H1 (cell line): ENCODE data around the gene LDLRAD3. TPM values are rescaled to one million over a fixed set of nuclear protein-coding genes. Genes with fewer than 3 reads are reported as not detected.

Experiments used
- CTCF ChIA-PET: fragments of 300-600 bp; sonication (Branson Sonifier 250); formaldehyde crosslinking; loops from one replicate; lab custom pipeline; 2021; ENCODE audit not compliant: partially characterized antibody; lab: Charles Lee
- POLR2A ChIA-PET: fragments of 300-600 bp; sonication (Branson Sonifier 250); formaldehyde crosslinking; loops from one replicate; lab custom pipeline; 2021; ENCODE audit warnings: inconsistent platforms; ENCODE audit not compliant: partially characterized antibody; lab: Charles Lee
- DNase-seq, 2 experiments: peaks; one replicate each; pipeline versions ENCODE4 v3.0.0 to v3.0.0-alpha.2; 2010 to 2022; ENCODE audit warnings: low spot score in 2 of 2, low read depth in 1 of 2, mixed read lengths in 1 of 2
- FAIRE-seq: peaks from 2 replicates; lab custom pipeline; 2011; peaks lifted over from hg19 to GRCh38; lab: Jason Lieb, UNC
- H2AFZ ChIP-seq: 2 replicates; pipeline ENCODE4 v1.8.1; 2012; ENCODE audit warnings: low read length, inconsistent platforms
- H2AK5ac ChIP-seq: 2 replicates; pipeline ENCODE4 v1.6.1; 2013; ENCODE audit warnings: low read depth, low read length
- H2BK120ac ChIP-seq: replicated peaks from 2 replicates; pipeline ENCODE3; 2013; ENCODE audit warnings: low read depth, low read length, inconsistent platforms
- H2BK12ac ChIP-seq: 2 replicates; pipeline ENCODE4 v1.6.1; 2013; ENCODE audit warnings: low read depth, low read length
- H2BK15ac ChIP-seq: 2 replicates; pipeline ENCODE4 v1.6.1; 2013; ENCODE audit warnings: low read length
- H2BK20ac ChIP-seq: 2 replicates; pipeline ENCODE4 v1.6.1; 2013; ENCODE audit warnings: low read length
- H2BK5ac ChIP-seq: 2 replicates; pipeline ENCODE4 v1.6.1; 2013; ENCODE audit warnings: low read depth, low read length
- H3K14ac ChIP-seq: 2 replicates; pipeline ENCODE4 v1.6.1; 2013; ENCODE audit warnings: inconsistent platforms; ENCODE audit not compliant: insufficient read length
- H3K18ac ChIP-seq: 2 replicates; pipeline ENCODE4 v1.6.1; 2013; ENCODE audit warnings: low read length; ENCODE audit errors: extremely low read depth
- H3K23ac ChIP-seq: 2 replicates; pipeline ENCODE4 v1.6.1; 2013; ENCODE audit warnings: inconsistent platforms; ENCODE audit not compliant: insufficient read length
- H3K23me2 ChIP-seq: 2 replicates; pipeline ENCODE4 v1.6.1; 2013; ENCODE audit warnings: low read depth, low read length
- H3K27ac ChIP-seq: 2 replicates; pipeline ENCODE4 v1.6.1; 2011; ENCODE audit warnings: low read depth, low read length, inconsistent platforms
- H3K27me3 ChIP-seq, 4 experiments: replicated peaks in 1 of 4; 1 replicate in 1 of 4; 2 replicates in 3 of 4; pipeline versions ENCODE4 v1.6.1 to v1.8.1; 2011 to 2013; ENCODE audit warnings: low read length in 3 of 4, mild to moderate bottlenecking in 3 of 4, inconsistent platforms in 2 of 4, mixed read lengths in 2 of 4, moderate library complexity in 1 of 4; ENCODE audit not compliant: control insufficient read depth in 3 of 4, insufficient read depth in 3 of 4; ENCODE audit errors: extremely low read depth in 1 of 4
- H3K36me3 ChIP-seq, 4 experiments: 2 replicates each; pipeline versions ENCODE4 v1.6.1 to v1.8.1; 2011 to 2013; ENCODE audit warnings: mild to moderate bottlenecking in 4 of 4, low read length in 3 of 4, moderate library complexity in 2 of 4, control low read depth in 1 of 4, inconsistent platforms in 1 of 4; ENCODE audit not compliant: insufficient read depth in 4 of 4, control insufficient read depth in 2 of 4
- H3K4ac ChIP-seq: replicated peaks from 2 replicates; pipeline ENCODE3; 2013; ENCODE audit warnings: low read length, low read depth, mixed read lengths, inconsistent platforms; ENCODE audit not compliant: insufficient read length
- H3K4me1 ChIP-seq, 4 experiments: replicated peaks in 1 of 4; 1 replicate in 1 of 4; 2 replicates in 3 of 4; pipeline versions ENCODE4 v1.6.1 to v1.8.1; 2011 to 2013; ENCODE audit warnings: low read length in 3 of 4, inconsistent platforms in 2 of 4, mixed read lengths in 1 of 4; ENCODE audit not compliant: insufficient read depth in 4 of 4, control insufficient read depth in 3 of 4
- H3K4me2 ChIP-seq, 2 experiments: 2 replicates each; pipeline versions ENCODE4 v1.6.1 to v1.8.1; 2011 to 2013; ENCODE audit warnings: low read depth in 2 of 2, low read length in 2 of 2, control low read depth in 1 of 2, inconsistent platforms in 1 of 2, mild to moderate bottlenecking in 1 of 2; ENCODE audit not compliant: insufficient read depth in 1 of 2
- H3K4me3 ChIP-seq, 4 experiments: fragments of 200-600, 300-600 bp in 1 of 4; sonication (generic), shearing (Covaris generic), sonication (Bioruptor Twin) in 1 of 4; 2 replicates each; pipeline versions ENCODE4 v1.5.1 to v1.8.1; 2011 to 2016; ENCODE audit warnings: low read length in 4 of 4, low read depth in 3 of 4, control low read depth in 2 of 4, inconsistent platforms in 2 of 4, mild to moderate bottlenecking in 2 of 4, mixed read lengths in 1 of 4, moderate library complexity in 1 of 4; ENCODE audit not compliant: insufficient read depth in 2 of 4; ENCODE audit errors: extremely low read depth in 1 of 4
- H3K56ac ChIP-seq: replicated peaks from 2 replicates; pipeline ENCODE3; 2013; ENCODE audit warnings: low read depth, mild to moderate bottlenecking, mixed read lengths, low read length, inconsistent platforms; ENCODE audit not compliant: insufficient read length
- H3K79me1 ChIP-seq: 2 replicates; pipeline ENCODE4 v1.6.1; 2013; ENCODE audit warnings: low read depth, low read length, control low read depth
- H3K79me2 ChIP-seq, 2 experiments: 2 replicates each; pipeline versions ENCODE4 v1.6.1 to v1.8.1; 2012 to 2013; ENCODE audit warnings: low read length in 2 of 2, mild to moderate bottlenecking in 2 of 2, inconsistent platforms in 1 of 2; ENCODE audit not compliant: insufficient read depth in 2 of 2, control insufficient read depth in 1 of 2
- H3K9ac ChIP-seq, 4 experiments: replicated peaks in 1 of 4; 1 replicate in 1 of 4; 2 replicates in 3 of 4; pipeline versions ENCODE4 v1.6.1 to v1.8.1; 2011 to 2013; ENCODE audit warnings: low read depth in 3 of 4, low read length in 3 of 4, control low read depth in 2 of 4, mild to moderate bottlenecking in 2 of 4, moderate library complexity in 2 of 4, inconsistent platforms in 1 of 4; ENCODE audit errors: extremely low read depth in 1 of 4
- H3K9me3 ChIP-seq, 2 experiments: 2 replicates each; pipeline versions ENCODE4 v1.6.1 to v1.8.1; 2012 to 2013; ENCODE audit warnings: mild to moderate bottlenecking in 2 of 2, moderate library complexity in 2 of 2, control low read depth in 1 of 2, inconsistent platforms in 1 of 2, low read depth in 1 of 2, low read length in 1 of 2, mixed read lengths in 1 of 2; ENCODE audit not compliant: insufficient read depth in 2 of 2
- H4K20me1 ChIP-seq, 2 experiments: replicated peaks in 1 of 2; 2 replicates each; pipeline versions ENCODE3 to v1.8.1; 2011 to 2013; ENCODE audit warnings: inconsistent platforms in 2 of 2, low read length in 2 of 2, mild to moderate bottlenecking in 1 of 2; ENCODE audit not compliant: insufficient read depth in 2 of 2, control insufficient read depth in 1 of 2
- H4K5ac ChIP-seq: 2 replicates; pipeline ENCODE4 v1.6.1; 2013; ENCODE audit warnings: low read length, low read depth, mixed read lengths, inconsistent platforms; ENCODE audit not compliant: insufficient read length
- H4K8ac ChIP-seq: 2 replicates; pipeline ENCODE4 v1.8.0; 2013; ENCODE audit warnings: mild to moderate bottlenecking, moderate library complexity, low read length, inconsistent platforms; ENCODE audit not compliant: insufficient read depth; ENCODE audit errors: extremely low read depth
- H4K91ac ChIP-seq: replicated peaks from 2 replicates; pipeline ENCODE3; 2013; ENCODE audit warnings: low read length, mixed read lengths, inconsistent platforms; ENCODE audit not compliant: insufficient read length
- BACH1 ChIP-seq: IDR thresholded peaks from 2 replicates; pipeline ENCODE4 v1.6.1; 2012; ENCODE audit warnings: low read length, improper control_type of control experiment
- GABPA ChIP-seq: IDR thresholded peaks from 2 replicates; pipeline ENCODE4 v1.6.1; 2011; ENCODE audit warnings: mild to moderate bottlenecking, low read length, moderate library complexity, borderline replicate concordance; ENCODE audit not compliant: insufficient read depth
- GTF2F1 ChIP-seq: IDR thresholded peaks from 2 replicates; pipeline ENCODE4 v1.6.1; 2012; ENCODE audit warnings: low read depth, low read length, improper control_type of control experiment, borderline replicate concordance
- JUND ChIP-seq: IDR thresholded peaks from 2 replicates; pipeline ENCODE4 v1.6.1; 2011; ENCODE audit warnings: mild to moderate bottlenecking, improper control_type of control experiment, low read length
- KDM1A ChIP-seq: fragments of 200-600, 300-600 bp; sonication (generic); IDR thresholded peaks from 2 replicates; pipeline ENCODE4 v1.7.1; 2016; ENCODE audit warnings: mild to moderate bottlenecking, low read length, borderline replicate concordance
- SIN3A ChIP-seq, 2 experiments: IDR thresholded peaks in 1 of 2; conservative IDR thresholded peaks in 1 of 2; 2 replicates each; pipeline ENCODE4 v1.6.1; 2011 to 2012; ENCODE audit warnings: low read length in 2 of 2, improper control_type of control experiment in 1 of 2, low read depth in 1 of 2, mild to moderate bottlenecking in 1 of 2
- YY1 ChIP-seq: IDR thresholded peaks from 2 replicates; pipeline ENCODE4 v1.6.1; 2011; ENCODE audit warnings: low read depth, mild to moderate bottlenecking, low read length
- ZNF274 ChIP-seq: IDR thresholded peaks from 2 replicates; pipeline ENCODE4 v1.7.0; 2012; ENCODE audit warnings: low read length, borderline replicate concordance; ENCODE audit errors: extremely low read depth
- WGBS, 2 experiments: shearing (Covaris generic) in 1 of 2; methylation state at CpG; one replicate each; pipeline versions ENCODE4 v1.1.6 to v1.1.7; 2013 to 2015; ENCODE audit warnings: low lambda C conversion rate in 2 of 2, mixed read lengths in 2 of 2, inconsistent platforms in 1 of 2, low coverage in 1 of 2, missing lambda C conversion rate in 1 of 2; ENCODE audit not compliant: insufficient replicate concordance in 2 of 2, insufficient coverage in 1 of 2, insufficient read length in 1 of 2; ENCODE audit errors: extremely low coverage in 1 of 2, missing lambda C conversion rate in 1 of 2; 5-methylcytosine and 5-hydroxymethylcytosine counted together
- polyA plus RNA-seq, 7 experiments: library from polyadenylated mRNA; depleted of rRNA in 3 of 7; stranded (reverse) in 5 of 7; unstranded in 2 of 7; fragments of >200 nt in 5 of 7; fragments of 200-250 nt in 2 of 7; gene quantifications; 1 replicate in 5 of 7; 2 replicates in 1 of 7; 4 replicates in 1 of 7; pipeline versions ENCODE4 v1.2.1 to v1.2.3, GENCODE V29; 2011 to 2013; ENCODE audit warnings: missing spikeins in 2 of 7, mixed read lengths in 2 of 7
- total RNA-seq: library from RNA; stranded (reverse); fragmentation: NEBNext Ultra II Directional; extraction: Animal tissue kit (Norgen Biotek cat#: 25700); gene quantifications from 2 replicates; pipeline ENCODE4 v1.2.1, GENCODE V29; 2021

Gene LDLRAD3
- total and polyA plus RNA-seq, 2 of the 8 experiments (the other 6 are each of a cell fraction or from before 2014, with no cell fraction given): 18.6 to 22.8 TPM

- H2BK15ac ChIP-seq: no peak overlapping the region
- no peaks in the 10 kb centered on the region for H4K20me1 ChIP-seq
- no peak overlapping the region for H4K8ac ChIP-seq
- CTCF ChIA-PET: interaction anchor here (0.6 to 2.3 kb wide), 12 partner anchors 8 to 326 kb away, joined by 3 to 8 read pairs (median 3); no protein-coding TSS in a partner anchor
- H4K5ac ChIP-seq: no peak overlapping the region
- H3K9me3 ChIP-seq: no peaks in the 10 kb centered on the region
- H2BK120ac ChIP-seq: no peak overlapping the region
- no peak overlapping the region for H3K4ac ChIP-seq
- no peaks in the 10 kb centered on the region for H3K36me3 ChIP-seq
- H3K27ac ChIP-seq: no peak overlapping the region
- no peak overlapping the region for H3K56ac ChIP-seq
- POLR2A ChIA-PET: interaction anchor here (1.0 to 1.2 kb wide), 3 partner anchors 22 to 239 kb away, joined by 3 to 6 read pairs (median 3); no protein-coding TSS in a partner anchor
- H3K23ac ChIP-seq: no peak overlapping the region
- H3K79me2 ChIP-seq: peaks cover 0 to 2% of the 10 kb centered on the region in 2 experiments; a peak in 2 of 4 replicates
- H3K18ac ChIP-seq: no peak overlapping the region
- TF ChIP-seq JUND: no peak
- TF ChIP-seq KDM1A: no peak
- no peak for TF ChIP-seq YY1
- no peak for TF ChIP-seq BACH1
- TF ChIP-seq GTF2F1: no peak
- no peak for TF ChIP-seq SIN3A (conservative IDR thresholded peaks at IDR 0.05 in 1 of 2, IDR thresholded peaks at IDR 0.05 in 1 of 2; ENCODE audit: low read depth in 1 of 2, low read length in 2 of 2)
- no peak for TF ChIP-seq ZNF274
- no peak for TF ChIP-seq GABPA
- H3K4me2 ChIP-seq: no peak overlapping the region
- FAIRE-seq: no peak
- H2BK20ac ChIP-seq: no peak overlapping the region
- no peak overlapping the region for H3K4me3 ChIP-seq
- WGBS, 2 experiments: 75% methylated on average over 2 of the region's 2 CpGs; no CpG with 5 or more reads in 1 of the 2 experiments
- 0 out of 2 replicates have a peak, but pooled peaks cover 2% of the 10 kb centered on the region for H3K79me1 ChIP-seq
- no peaks in the 10 kb centered on the region for H3K23me2 ChIP-seq
- no peak overlapping the region for H3K14ac ChIP-seq
- no peak overlapping the region for H4K91ac ChIP-seq
- no peak overlapping the region for H2AFZ ChIP-seq
- DNase-seq: no peak
- no peak overlapping the region for H2BK12ac ChIP-seq
- H2AK5ac ChIP-seq: no peak overlapping the region
- H3K4me1 ChIP-seq: peaks cover 0 to 12% (median 1%) of the 10 kb centered on the region in 4 experiments; a peak in 2 of 7 replicates
- no peak overlapping the region for H3K9ac ChIP-seq
- H3K27me3 ChIP-seq: no peaks in the 10 kb centered on the region
- H2BK5ac ChIP-seq: no peak overlapping the region
These were observed 117.6 kb downstream of the LDLRAD3 start for GRCh38 chr11:36061471-36061870.
